Suprapubic skin (tissue), 4 donors: ENCODE data around the gene DRD3. TPM values are rescaled to one million over a fixed set of nuclear protein-coding genes. Genes with fewer than 3 reads are reported as not detected.

Experiments used
- DNase-seq, 2 donors: peaks; one replicate each; pipeline ENCODE4 v3.0.0-alpha.2; 2019; ENCODE audit warnings: low spot score in 2 of 2
- H3K27ac ChIP-seq: fragments of 200-600 bp; sonication (generic); one replicate; pipeline ENCODE4 v1.5.1; 2019
- H3K27me3 ChIP-seq: fragments of 200-600 bp; sonication (generic); one replicate; pipeline ENCODE4 v1.5.1; 2019
- H3K36me3 ChIP-seq: fragments of 200-600 bp; sonication (generic); one replicate; pipeline ENCODE4 v1.5.1; 2019
- H3K4me1 ChIP-seq: fragments of 200-600 bp; sonication (generic); one replicate; pipeline ENCODE4 v1.5.1; 2019
- H3K4me3 ChIP-seq: fragments of 200-600 bp; sonication (generic); one replicate; pipeline ENCODE4 v1.5.1; 2019; ENCODE audit warnings: mild to moderate bottlenecking
- H3K9me3 ChIP-seq: fragments of 200-600 bp; sonication (generic); one replicate; pipeline ENCODE4 v1.5.1; 2019
- EP300 ChIP-seq: sonication (generic); formaldehyde crosslinking; IDR thresholded peaks from one replicate; pipeline ENCODE4 v1.6.1; 2017; ENCODE audit warnings: antibody characterized with exemption
- POLR2A ChIP-seq, 2 donors: fragments of 450-650 bp; IDR thresholded peaks; one replicate each; pipeline ENCODE4 v1.6.1; 2017; ENCODE audit warnings: antibody characterized with exemption in 2 of 2, mild to moderate bottlenecking in 2 of 2, moderate library complexity in 2 of 2
- POLR2AphosphoS5 ChIP-seq, 3 donors: sonication (generic); formaldehyde crosslinking; IDR thresholded peaks; one replicate each; pipeline ENCODE4 v1.6.1; 2017; ENCODE audit warnings: antibody characterized with exemption in 3 of 3
- WGBS: methylation state at CpG from one replicate; pipeline ENCODE4 v1.1.5; 2018; 5-methylcytosine and 5-hydroxymethylcytosine counted together
- total RNA-seq, 4 donors: library from RNA; depleted of rRNA; stranded (reverse); fragments of >200 nt; gene quantifications; one replicate each; pipeline ENCODE4 v1.1.0, GENCODE V29; 2016
- TF ChIP-seq, protein P1 (sequence below), 2 donors: fragments of 200-600 bp in 1 of 2; fragments of 450-650 bp in 1 of 2; sonication (generic) in 1 of 2; IDR thresholded peaks; one replicate each; pipeline ENCODE4 v1.5.1; 2016 to 2019; ENCODE audit warnings: antibody characterized with exemption in 2 of 2, mild to moderate bottlenecking in 1 of 2, moderate library complexity in 1 of 2

DRD3 gene
- total RNA-seq, 4 donors from 2014 or later = not detected

DNA sequence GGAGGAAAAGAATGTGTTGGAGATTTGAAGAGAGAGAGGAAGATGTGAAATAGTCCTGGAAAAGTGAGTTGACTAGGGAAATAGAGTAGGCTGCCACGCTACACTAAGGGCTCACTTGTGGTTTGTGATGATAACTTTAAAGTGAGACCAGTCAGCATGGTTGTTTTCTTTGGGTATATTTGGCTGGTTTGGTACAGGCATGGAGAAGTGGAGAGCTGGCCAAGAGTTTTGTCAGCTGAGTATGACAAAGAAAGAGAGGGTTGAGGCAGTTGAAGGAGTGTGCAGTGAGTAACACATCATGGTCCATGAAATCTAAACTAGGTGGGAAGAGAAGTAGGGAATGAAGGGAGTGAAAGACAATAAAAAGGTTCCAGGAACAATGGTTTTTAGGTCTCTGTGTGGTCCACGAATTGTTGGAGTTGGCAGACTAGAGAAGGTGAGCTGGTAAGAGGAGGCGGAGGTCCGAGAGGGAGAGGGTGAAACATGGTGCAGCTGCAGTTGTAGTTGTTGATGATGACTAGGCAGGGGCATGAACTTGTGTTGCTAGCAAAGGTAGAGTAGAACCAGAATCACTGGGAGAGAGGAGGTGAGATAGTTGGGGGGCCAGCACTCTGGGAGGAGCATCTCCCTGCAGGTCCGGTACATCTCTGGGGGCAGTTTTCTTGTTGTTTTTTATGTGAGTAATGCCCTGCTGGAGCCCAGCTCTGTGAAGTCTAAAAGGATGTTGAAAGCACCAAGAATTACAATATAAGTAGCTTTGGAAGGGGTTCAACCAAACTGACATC, 37.5 kb upstream of the DRD3 start:
- Histone ChIP-seq H3K36me3 (no peaks in the 10 kb centered on the region), H3K4me3 (no peak overlapping the region), H3K9me3 (no peaks in the 10 kb centered on the region), H3K4me1 (peaks cover 13% of the 10 kb centered on the region), H3K27me3 (no peaks in the 10 kb centered on the region), H3K27ac (no peak overlapping the region)
- no peak for DNase-seq
- WGBS = 87% methylated on average over 5 of the region's 5 CpGs
- TF ChIP-seq POLR2AphosphoS5 (IDR thresholded peaks at IDR 0.05) (no peak), EP300 (no peak), POLR2A (IDR thresholded peaks at IDR 0.05) (no peak)

DNA sequence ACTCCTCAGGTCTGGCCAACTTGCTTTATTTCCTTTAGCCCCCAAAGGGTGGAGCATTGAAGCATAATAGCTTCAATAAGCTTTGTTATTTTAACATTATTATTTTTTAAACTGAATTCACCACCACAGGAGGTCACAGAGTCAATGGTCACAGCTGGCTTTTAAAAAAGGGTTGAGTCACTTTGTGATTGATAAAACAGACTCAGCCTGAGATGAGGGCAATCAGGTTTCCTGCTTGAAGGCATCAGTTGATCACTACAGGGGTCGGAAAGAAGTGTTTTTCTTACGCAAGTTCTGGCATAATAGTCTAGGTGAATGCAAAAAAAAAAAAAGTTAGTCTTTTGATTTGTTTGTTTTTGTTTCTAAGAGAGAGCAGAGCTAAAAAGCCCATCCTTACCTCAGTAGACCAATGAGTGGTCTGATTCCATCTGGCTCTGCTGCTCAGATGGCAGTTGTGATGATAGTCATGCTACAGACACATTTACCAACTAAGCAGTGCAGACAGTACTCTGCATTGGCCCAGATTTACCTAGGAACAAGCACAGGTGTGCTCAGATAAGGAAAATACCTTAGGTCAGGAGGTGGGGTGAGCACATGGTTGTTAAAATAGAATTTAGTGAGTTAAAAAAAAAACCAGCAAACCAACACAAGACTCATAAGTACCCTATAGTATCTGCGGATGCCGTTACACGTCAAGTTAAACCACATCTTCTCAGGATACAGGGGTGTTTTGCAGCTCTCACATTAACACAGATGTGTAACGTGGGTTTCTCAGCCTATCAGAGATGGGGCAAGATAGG, 35.9 kb upstream of the DRD3 start:
- Histone ChIP-seq H3K36me3 (no peaks in the 10 kb centered on the region), H3K27ac (peak overlapping the region; percentile 55)

DNA sequence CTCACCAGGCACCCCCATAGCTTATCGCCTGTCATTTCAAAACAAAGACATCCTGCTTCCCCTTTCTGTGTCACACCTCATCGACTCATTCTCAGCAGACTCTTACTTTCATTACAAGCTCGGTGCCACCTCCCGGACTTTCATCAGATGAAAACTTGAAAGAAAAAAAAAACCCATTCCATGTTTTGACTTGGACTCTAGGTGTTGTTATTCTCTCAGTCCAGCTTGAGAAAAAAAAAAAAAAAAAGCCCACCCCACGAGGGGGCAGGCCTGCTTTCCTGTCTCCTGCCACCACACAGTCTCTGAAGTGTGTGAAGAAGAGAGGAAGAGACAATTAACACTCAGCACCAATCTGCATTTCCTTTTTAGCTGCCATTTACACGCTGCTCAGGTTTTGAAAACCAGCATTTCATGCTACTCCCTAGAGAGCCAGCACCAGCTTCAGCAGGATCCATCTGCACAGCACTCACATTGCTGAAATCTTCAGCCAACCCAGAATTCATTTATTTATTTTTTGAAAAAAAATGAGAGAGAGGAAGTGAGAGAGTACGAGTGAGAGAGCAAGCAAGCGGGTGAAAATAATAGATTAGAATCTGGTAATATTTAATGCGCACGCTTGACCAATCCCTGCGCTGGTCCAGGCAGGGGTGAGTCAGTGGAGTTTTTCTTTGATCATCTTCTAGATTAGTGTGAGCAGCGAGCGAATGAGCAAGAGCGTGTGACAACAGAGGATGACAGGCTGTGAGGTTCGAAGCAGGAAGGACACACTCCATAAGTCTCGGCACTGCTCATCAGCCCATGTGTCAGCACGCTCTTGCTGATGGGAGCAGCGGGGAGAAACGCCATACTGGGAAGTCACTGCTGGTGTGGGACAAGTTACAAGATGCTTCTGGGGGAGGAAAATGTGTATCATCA, 35.0 kb upstream of the DRD3 start:
- no peaks in the 10 kb centered on the region for H3K9me3 ChIP-seq
- DNase-seq = no peak
- peaks cover 2% of the 10 kb centered on the region for H3K27me3 ChIP-seq
- H3K4me3 ChIP-seq = peak overlapping the region; percentile 31
- H3K36me3 ChIP-seq = no peaks in the 10 kb centered on the region
- peaks cover 13% of the 10 kb centered on the region for H3K4me1 ChIP-seq
- WGBS = 34% methylated on average over 19 of the region's 19 CpGs
- TF ChIP-seq, protein P1, sequence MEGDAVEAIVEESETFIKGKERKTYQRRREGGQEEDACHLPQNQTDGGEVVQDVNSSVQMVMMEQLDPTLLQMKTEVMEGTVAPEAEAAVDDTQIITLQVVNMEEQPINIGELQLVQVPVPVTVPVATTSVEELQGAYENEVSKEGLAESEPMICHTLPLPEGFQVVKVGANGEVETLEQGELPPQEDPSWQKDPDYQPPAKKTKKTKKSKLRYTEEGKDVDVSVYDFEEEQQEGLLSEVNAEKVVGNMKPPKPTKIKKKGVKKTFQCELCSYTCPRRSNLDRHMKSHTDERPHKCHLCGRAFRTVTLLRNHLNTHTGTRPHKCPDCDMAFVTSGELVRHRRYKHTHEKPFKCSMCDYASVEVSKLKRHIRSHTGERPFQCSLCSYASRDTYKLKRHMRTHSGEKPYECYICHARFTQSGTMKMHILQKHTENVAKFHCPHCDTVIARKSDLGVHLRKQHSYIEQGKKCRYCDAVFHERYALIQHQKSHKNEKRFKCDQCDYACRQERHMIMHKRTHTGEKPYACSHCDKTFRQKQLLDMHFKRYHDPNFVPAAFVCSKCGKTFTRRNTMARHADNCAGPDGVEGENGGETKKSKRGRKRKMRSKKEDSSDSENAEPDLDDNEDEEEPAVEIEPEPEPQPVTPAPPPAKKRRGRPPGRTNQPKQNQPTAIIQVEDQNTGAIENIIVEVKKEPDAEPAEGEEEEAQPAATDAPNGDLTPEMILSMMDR (IDR thresholded peaks at IDR 0.05) = no peak
- no peak for TF ChIP-seq POLR2AphosphoS5 (IDR thresholded peaks at IDR 0.05)
- TF ChIP-seq EP300 = no peak
- peak overlapping the region; percentile 55 for H3K27ac ChIP-seq

More for the DNA sequence above, 35.9 kb upstream of the DRD3 start:
- TF ChIP-seq POLR2AphosphoS5 (IDR thresholded peaks at IDR 0.05) = no peak
- no peak for TF ChIP-seq EP300
- TF ChIP-seq, protein P1 (IDR thresholded peaks at IDR 0.05) = no peak
- Histone ChIP-seq H3K4me1 (peaks cover 13% of the 10 kb centered on the region), H3K9me3 (no peaks in the 10 kb centered on the region), H3K27me3 (no peaks in the 10 kb centered on the region), H3K4me3 (peak overlapping the region; percentile 31)
- DNase-seq = no peak
- WGBS = 74% methylated on average over 6 of the region's 6 CpGs

DNA sequence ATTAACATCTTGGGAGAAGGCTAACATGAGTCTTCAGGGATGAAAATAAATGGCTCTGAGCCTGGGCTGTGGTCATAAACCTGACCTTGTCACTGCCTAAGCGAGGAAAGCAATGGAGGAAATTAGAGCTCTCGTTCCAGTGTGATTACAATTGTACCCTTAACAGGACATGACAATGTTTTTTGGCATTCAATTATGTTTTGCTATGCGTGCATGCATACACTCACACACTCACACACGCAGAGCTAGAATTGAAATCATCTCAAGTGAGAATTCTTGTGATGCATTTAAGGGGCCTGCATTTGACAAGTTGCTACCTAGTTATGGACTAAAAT, 34.4 kb upstream of the DRD3 start:
- WGBS = 55% methylated on average over 4 of the region's 4 CpGs
- Histone ChIP-seq H3K9me3 (no peaks in the 10 kb centered on the region), H3K27me3 (peaks cover 3% of the 10 kb centered on the region), H3K27ac (no peak overlapping the region), H3K36me3 (no peaks in the 10 kb centered on the region), H3K4me1 (peaks cover 13% of the 10 kb centered on the region), H3K4me3 (peak overlapping the region; percentile 31)
- no peak for DNase-seq
- no peak for TF ChIP-seq POLR2AphosphoS5 (IDR thresholded peaks at IDR 0.05)

DNA sequence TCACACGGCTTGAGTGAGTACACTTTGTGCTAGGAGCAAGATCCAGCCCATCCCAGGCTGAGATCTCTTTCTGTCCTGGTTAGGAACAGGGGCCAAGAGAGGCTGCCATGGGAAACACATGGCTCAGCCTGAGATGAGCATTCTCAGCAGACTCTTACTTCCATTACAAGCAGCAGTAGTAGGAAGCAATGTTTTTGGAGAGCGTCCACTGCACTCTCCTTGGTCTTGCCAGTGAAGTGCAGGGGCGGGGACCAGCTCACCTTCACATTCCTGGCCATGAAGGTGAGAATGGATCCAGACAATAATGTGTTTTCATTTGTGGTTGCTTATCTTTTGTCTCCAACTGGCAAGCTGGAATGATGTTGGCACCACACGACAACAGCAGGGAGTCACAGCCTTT, 33.8 kb upstream of the DRD3 start:
- TF ChIP-seq EP300 = no peak
- TF ChIP-seq, protein P1 (IDR thresholded peaks at IDR 0.05) = no peak
- no peak for TF ChIP-seq POLR2AphosphoS5 (IDR thresholded peaks at IDR 0.05)
- TF ChIP-seq POLR2A (IDR thresholded peaks at IDR 0.05) = no peak
- WGBS = 79% methylated on average over 4 of the region's 4 CpGs
- H3K4me3 ChIP-seq = no peak overlapping the region
- DNase-seq = no peak
- H3K36me3 ChIP-seq = no peaks in the 10 kb centered on the region
- peaks cover 13% of the 10 kb centered on the region for H3K4me1 ChIP-seq
- no peak overlapping the region for H3K27ac ChIP-seq
- H3K27me3 ChIP-seq = peaks cover 3% of the 10 kb centered on the region
- no peaks in the 10 kb centered on the region for H3K9me3 ChIP-seq
